Lower leg skin (tissue), 3 donors: Measurements from ENCODE around the gene CLEC2L.

ENCODE experiments used
- POLR2A ChIP-seq, 2 donors: fragments of 450-650 bp; IDR thresholded peaks; one replicate each; pipeline ENCODE4 v1.6.1; 2016 to 2017; ENCODE audit warnings: antibody characterized with exemption in 2 of 2, mild to moderate bottlenecking in 1 of 2, moderate library complexity in 1 of 2
- TF ChIP-seq, protein P1 (sequence below), 3 donors: fragments of 450-650 bp; IDR thresholded peaks; one replicate each; pipeline ENCODE4 v1.5.1; 2016; ENCODE audit warnings: antibody characterized with exemption in 3 of 3, mild to moderate bottlenecking in 3 of 3, moderate library complexity in 2 of 3

DNA sequence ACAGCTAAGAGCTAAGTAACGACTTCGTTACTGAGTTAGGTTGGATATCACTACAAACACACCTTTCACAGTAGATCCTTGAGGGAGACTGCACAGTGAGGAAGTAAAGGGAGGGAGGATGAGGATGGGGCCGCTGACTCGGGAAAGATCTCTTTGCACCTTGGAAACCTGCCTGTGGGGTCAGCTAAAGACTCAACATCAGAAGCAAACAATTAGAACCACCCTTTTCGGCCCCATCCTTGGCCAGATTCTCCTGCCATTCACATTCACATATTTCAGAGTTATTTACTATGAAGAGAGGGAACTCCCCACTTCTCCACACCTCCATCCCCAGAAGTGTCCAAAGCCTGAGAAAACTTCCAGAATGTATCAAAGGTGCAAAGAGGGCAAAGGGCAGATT, 47.1 kb downstream of the CLEC2L start:
- TF ChIP-seq POLR2A (IDR thresholded peaks at IDR 0.05) = no peak
- TF ChIP-seq, protein P1, sequence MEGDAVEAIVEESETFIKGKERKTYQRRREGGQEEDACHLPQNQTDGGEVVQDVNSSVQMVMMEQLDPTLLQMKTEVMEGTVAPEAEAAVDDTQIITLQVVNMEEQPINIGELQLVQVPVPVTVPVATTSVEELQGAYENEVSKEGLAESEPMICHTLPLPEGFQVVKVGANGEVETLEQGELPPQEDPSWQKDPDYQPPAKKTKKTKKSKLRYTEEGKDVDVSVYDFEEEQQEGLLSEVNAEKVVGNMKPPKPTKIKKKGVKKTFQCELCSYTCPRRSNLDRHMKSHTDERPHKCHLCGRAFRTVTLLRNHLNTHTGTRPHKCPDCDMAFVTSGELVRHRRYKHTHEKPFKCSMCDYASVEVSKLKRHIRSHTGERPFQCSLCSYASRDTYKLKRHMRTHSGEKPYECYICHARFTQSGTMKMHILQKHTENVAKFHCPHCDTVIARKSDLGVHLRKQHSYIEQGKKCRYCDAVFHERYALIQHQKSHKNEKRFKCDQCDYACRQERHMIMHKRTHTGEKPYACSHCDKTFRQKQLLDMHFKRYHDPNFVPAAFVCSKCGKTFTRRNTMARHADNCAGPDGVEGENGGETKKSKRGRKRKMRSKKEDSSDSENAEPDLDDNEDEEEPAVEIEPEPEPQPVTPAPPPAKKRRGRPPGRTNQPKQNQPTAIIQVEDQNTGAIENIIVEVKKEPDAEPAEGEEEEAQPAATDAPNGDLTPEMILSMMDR (IDR thresholded peaks at IDR 0.05) = no peak
